HFF-Myc (cell line): ENCODE measurements around the gene DUSP23.

Source experiments
- DNase-seq: peaks from one replicate; pipeline ENCODE4 v3.0.0-alpha.2; 2011; ENCODE audit warnings: low read depth; ENCODE audit errors: extremely low read depth
- H3K4me3 ChIP-seq: replicated peaks from 2 replicates; pipeline ENCODE4 v1.5.1; 2011; ENCODE audit warnings: low read depth, mild to moderate bottlenecking, control low read depth, low read length
- CTCF ChIP-seq: IDR thresholded peaks from 2 replicates; pipeline ENCODE4 v1.5.1; 2012; ENCODE audit warnings: mild to moderate bottlenecking, low read depth, low read length, control low read depth; ENCODE audit errors: missing control alignments

Gene DUSP23

GRCh38 chr1:159750621-159751020 is 30.1 kb upstream of the DUSP23 start:
- no peak for TF ChIP-seq CTCF
- no peak overlapping the region for H3K4me3 ChIP-seq
- no peak for DNase-seq

GRCh38 chr1:159751031-159751430 is 29.7 kb upstream of the DUSP23 start:
- TF ChIP-seq CTCF = no peak
- no peak overlapping the region for H3K4me3 ChIP-seq
- no peak for DNase-seq

GRCh38 chr1:159752135-159752580 is 28.6 kb upstream of the DUSP23 start:
- DNase-seq = no peak
- TF ChIP-seq CTCF = no peak
- no peak overlapping the region for H3K4me3 ChIP-seq

- H3K4me3 ChIP-seq = no peak overlapping the region
- DNase-seq = no peak
- TF ChIP-seq CTCF = no peak
Observed at GRCh38 chr1:159753386-159753785, 27.4 kb upstream of the DUSP23 start.

- TF ChIP-seq CTCF = no peak
- DNase-seq = no peak
- no peak overlapping the region for H3K4me3 ChIP-seq
Observed at GRCh38 chr1:159755451-159756007, 25.2 kb upstream of the DUSP23 start.

GRCh38 chr1:159756397-159756796 is 24.4 kb upstream of the DUSP23 start:
- DNase-seq = no peak
- no peak for TF ChIP-seq CTCF
- H3K4me3 ChIP-seq = no peak overlapping the region

- no peak overlapping the region for H3K4me3 ChIP-seq
- DNase-seq = no peak
- TF ChIP-seq CTCF = no peak
Observed at GRCh38 chr1:159763686-159764085, 17.1 kb upstream of the DUSP23 start.
